H9 (cell line): ENCODE measurements around the gene INPP5J. TPM values are rescaled to one million over a fixed set of nuclear protein-coding genes. Genes with fewer than 3 reads are reported as not detected.

ENCODE experiments used
- DNase-seq: peaks from one replicate; pipeline ENCODE4 v3.0.0-alpha.2; 2017
- H2AFZ ChIP-seq: one replicate; pipeline ENCODE4 v1.6.1; 2013; ENCODE audit warnings: mild to moderate bottlenecking, low read length, control low read depth, moderate library complexity
- H2AK5ac ChIP-seq: 2 replicates; pipeline ENCODE4 v1.6.1; 2013; ENCODE audit warnings: low read length, control low read depth, mixed read lengths; ENCODE audit not compliant: insufficient read length
- H2BK120ac ChIP-seq: one replicate; pipeline ENCODE4 v1.6.1; 2013; ENCODE audit warnings: low read depth, mild to moderate bottlenecking, low read length, control low read depth, inconsistent platforms; ENCODE audit not compliant: poor library complexity, severe bottlenecking
- H2BK12ac ChIP-seq: 2 replicates; pipeline ENCODE4 v1.6.1; 2013; ENCODE audit warnings: low read length, control low read depth, mixed read lengths, low read depth; ENCODE audit not compliant: insufficient read length
- H2BK15ac ChIP-seq: 2 replicates; pipeline ENCODE4 v1.6.1; 2013; ENCODE audit warnings: low read depth, low read length, control low read depth
- H2BK20ac ChIP-seq: one replicate; pipeline ENCODE4 v1.6.1; 2013; ENCODE audit warnings: low read depth, mild to moderate bottlenecking, low read length, control low read depth, inconsistent platforms; ENCODE audit not compliant: poor library complexity, severe bottlenecking
- H2BK5ac ChIP-seq: 2 replicates; pipeline ENCODE4 v1.6.1; 2013; ENCODE audit warnings: low read length, control low read depth, mixed read lengths; ENCODE audit not compliant: insufficient read length
- H3K14ac ChIP-seq: 2 replicates; pipeline ENCODE4 v1.6.1; 2013; ENCODE audit warnings: low read length, control low read depth; ENCODE audit not compliant: insufficient read depth
- H3K18ac ChIP-seq: 2 replicates; pipeline ENCODE4 v1.6.1; 2013; ENCODE audit warnings: low read depth, mild to moderate bottlenecking, mixed read lengths, low read length, control low read depth; ENCODE audit not compliant: insufficient read length
- H3K23ac ChIP-seq: 2 replicates; pipeline ENCODE4 v1.6.1; 2013; ENCODE audit warnings: low read length, control low read depth, mixed read lengths, low read depth; ENCODE audit not compliant: insufficient read length
- H3K23me2 ChIP-seq: 2 replicates; pipeline ENCODE4 v1.6.1; 2013; ENCODE audit warnings: low read depth, mild to moderate bottlenecking, mixed read lengths, low read length, control low read depth; ENCODE audit not compliant: insufficient read length, poor library complexity, severe bottlenecking
- H3K27ac ChIP-seq: 2 replicates; pipeline ENCODE4 v1.5.1; 2013; ENCODE audit warnings: low read length, control low read depth, mixed read lengths, low read depth; ENCODE audit not compliant: insufficient read length
- H3K27me3 ChIP-seq: 2 replicates; pipeline ENCODE4 v1.6.1; 2013; ENCODE audit warnings: low read length, control low read depth, inconsistent platforms; ENCODE audit not compliant: insufficient read depth
- H3K4ac ChIP-seq: 2 replicates; pipeline ENCODE4 v1.6.1; 2013; ENCODE audit warnings: low read depth, mild to moderate bottlenecking, control low read depth, inconsistent platforms, low read length, moderate library complexity
- H3K4me1 ChIP-seq: 2 replicates; pipeline ENCODE4 v1.6.1; 2013; ENCODE audit warnings: low read length, control low read depth, inconsistent platforms; ENCODE audit not compliant: insufficient read depth
- H3K4me2 ChIP-seq: 2 replicates; pipeline ENCODE4 v1.6.1; 2013; ENCODE audit warnings: low read length, control low read depth, mixed read lengths; ENCODE audit not compliant: insufficient read length, insufficient read depth
- H3K56ac ChIP-seq: 2 replicates; pipeline ENCODE4 v1.6.1; 2013; ENCODE audit warnings: low read depth, mild to moderate bottlenecking, mixed read lengths, low read length, control low read depth; ENCODE audit not compliant: insufficient read length
- H3K79me1 ChIP-seq: 2 replicates; pipeline ENCODE4 v1.6.1; 2013; ENCODE audit warnings: low read depth, mild to moderate bottlenecking, moderate library complexity, low read length, control low read depth, inconsistent platforms; ENCODE audit not compliant: insufficient read depth, poor library complexity, severe bottlenecking
- H3K79me2 ChIP-seq: 2 replicates; pipeline ENCODE4 v1.6.1; 2013; ENCODE audit warnings: low read length, control low read depth, inconsistent platforms; ENCODE audit not compliant: insufficient read depth
- H3K9ac ChIP-seq: 2 replicates; pipeline ENCODE4 v1.6.1; 2013; ENCODE audit warnings: low read length, control low read depth, mixed read lengths; ENCODE audit not compliant: insufficient read length; ENCODE audit errors: extremely low read depth
- H3K9me3 ChIP-seq: one replicate; pipeline ENCODE4 v1.6.1; 2013; ENCODE audit warnings: low read depth, low read length, inconsistent platforms; ENCODE audit not compliant: control insufficient read depth
- H3T11ph ChIP-seq: one replicate; pipeline ENCODE4 v1.6.1; 2013; ENCODE audit warnings: mild to moderate bottlenecking, low read length, control low read depth, inconsistent platforms
- H4K20me1 ChIP-seq: one replicate; pipeline ENCODE4 v1.6.1; 2013; ENCODE audit not compliant: control insufficient read depth, insufficient read length, insufficient read depth
- H4K5ac ChIP-seq: 2 replicates; pipeline ENCODE4 v1.6.1; 2013; ENCODE audit warnings: low read depth, mild to moderate bottlenecking, mixed read lengths, low read length, control low read depth; ENCODE audit not compliant: insufficient read length
- H4K8ac ChIP-seq: replicated peaks from 2 replicates; pipeline ENCODE4 v1.6.1; 2013; ENCODE audit warnings: low read length, control low read depth, mixed read lengths, low read depth; ENCODE audit not compliant: insufficient read length
- H4K91ac ChIP-seq: 2 replicates; pipeline ENCODE4 v1.6.1; 2013; ENCODE audit warnings: low read depth, mild to moderate bottlenecking, moderate library complexity, mixed read lengths, low read length, control low read depth; ENCODE audit not compliant: insufficient read length
- H3K27ac Mint-ChIP-seq, 3 experiments: 2 replicates in 2 of 3; 3 replicates in 1 of 3; pipeline ENCODE4 v1.8.0; 2020 to 2021; ENCODE audit warnings: mixed read lengths in 3 of 3, mild to moderate bottlenecking in 1 of 3, moderate library complexity in 1 of 3
- H3K27me3 Mint-ChIP-seq: 2 replicates; pipeline ENCODE4 v1.8.0; 2021; ENCODE audit warnings: low read depth, mild to moderate bottlenecking, moderate library complexity, mixed read lengths
- H3K36me3 Mint-ChIP-seq, 3 experiments: 2 replicates in 2 of 3; 3 replicates in 1 of 3; pipeline ENCODE4 v1.8.0; 2020 to 2021; ENCODE audit warnings: low read depth in 3 of 3, mixed read lengths in 3 of 3; ENCODE audit not compliant: insufficient read depth in 1 of 3
- H3K4me1 Mint-ChIP-seq, 2 experiments: 2 replicates each; pipeline ENCODE4 v1.8.0; 2020; ENCODE audit warnings: mixed read lengths in 2 of 2
- H3K4me3 Mint-ChIP-seq, 2 experiments: 2 replicates in 1 of 2; 3 replicates in 1 of 2; pipeline ENCODE4 v1.8.0; 2020 to 2021; ENCODE audit warnings: mild to moderate bottlenecking in 2 of 2, mixed read lengths in 2 of 2, moderate library complexity in 1 of 2
- H3K9me3 Mint-ChIP-seq, 2 experiments: 2 replicates in 1 of 2; 3 replicates in 1 of 2; pipeline ENCODE4 v1.8.0; 2020; ENCODE audit warnings: mild to moderate bottlenecking in 2 of 2, mixed read lengths in 2 of 2, moderate library complexity in 1 of 2
- CTCF ChIP-seq: fragments of 200-600 bp; sonication (generic); conservative IDR thresholded peaks from 3 replicates; pipeline ENCODE4 v1.8.0; 2021; ENCODE audit warnings: antibody characterized with exemption, mild to moderate bottlenecking
- WGBS: extraction: QIAGEN DNeasy Blood & Tissue Kit; methylation state at CpG from one replicate; pipeline ENCODE4 v1.1.7; 2013; ENCODE audit warnings: missing lambda C conversion rate, low lambda C conversion rate, mixed read lengths; ENCODE audit not compliant: insufficient read length; ENCODE audit errors: extremely low coverage; 5-methylcytosine and 5-hydroxymethylcytosine counted together
- total RNA-seq: library from RNA; stranded (reverse); gene quantifications from 2 replicates; pipeline ENCODE4 v1.2.1, GENCODE V29; 2021

The INPP5J gene
- total RNA-seq, 1 experiment from 2014 or later: 4.9 TPM

- H3K27me3 Mint-ChIP-seq: peaks cover 1% of the 10 kb centered on the region; the same call in 1 of the 2 replicates
- H3K9me3 Mint-ChIP-seq: no peaks in the 10 kb centered on the region
- Histone ChIP-seq H3K23ac (no peak overlapping the region), H2BK20ac (no peak overlapping the region), H3K14ac (no peak overlapping the region), H2AK5ac (no peak overlapping the region), H2BK12ac (no peak overlapping the region), H3K79me1 (no peaks in the 10 kb centered on the region), H3K9me3 (no peaks in the 10 kb centered on the region), H3K27me3 (no peaks in the 10 kb centered on the region), H3K4me2 (no peak overlapping the region), H4K5ac (no peak overlapping the region), H3T11ph (no peak overlapping the region), H4K20me1 (no peaks in the 10 kb centered on the region), H4K91ac (no peak overlapping the region), H2BK5ac (no peak overlapping the region), H3K79me2 (no peaks in the 10 kb centered on the region; the same call in 1 of the 2 replicates), H2AFZ (no peak overlapping the region), H2BK120ac (no peak overlapping the region), H3K23me2 (peaks cover 7% of the 10 kb centered on the region), H3K9ac (no peak overlapping the region), H3K27ac (no peak overlapping the region), H3K4me1 (no peaks in the 10 kb centered on the region), H3K56ac (no peak overlapping the region), H3K18ac (no peak overlapping the region), H2BK15ac (no peak overlapping the region), H3K4ac (no peak overlapping the region), H4K8ac (no peak overlapping the region)
- peaks cover 0 to 2% (median 2%) of the 10 kb centered on the region in 3 experiments; a peak in 4 of 7 replicates for H3K36me3 Mint-ChIP-seq
- no CpG with 5 or more reads among the region's 8 CpGs for WGBS
- DNase-seq: no peak
- no peak overlapping the region; a peak in 1 of 7 replicates for H3K27ac Mint-ChIP-seq
- H3K4me3 Mint-ChIP-seq: no peak overlapping the region
- no peak for TF ChIP-seq CTCF
- peaks cover 23 to 38% of the 10 kb centered on the region in 2 experiments for H3K4me1 Mint-ChIP-seq
Observed at GRCh38 chr22:31086703-31087330, 35.9 kb upstream of the INPP5J start.
